Measurements from ENCODE around the gene ATF7IP2. TPM values are rescaled to one million over a fixed set of nuclear protein-coding genes. Genes with fewer than 3 reads are reported as not detected.
"Not testable (repeated sequence)": the region's sequence is repeated elsewhere in the genome, so short reads cannot be mapped to it uniquely, and the experiment has no call there.

ATF7IP2 gene
- total RNA-seq, 1 donor from 2014 or later: 15.3 TPM

DNA sequence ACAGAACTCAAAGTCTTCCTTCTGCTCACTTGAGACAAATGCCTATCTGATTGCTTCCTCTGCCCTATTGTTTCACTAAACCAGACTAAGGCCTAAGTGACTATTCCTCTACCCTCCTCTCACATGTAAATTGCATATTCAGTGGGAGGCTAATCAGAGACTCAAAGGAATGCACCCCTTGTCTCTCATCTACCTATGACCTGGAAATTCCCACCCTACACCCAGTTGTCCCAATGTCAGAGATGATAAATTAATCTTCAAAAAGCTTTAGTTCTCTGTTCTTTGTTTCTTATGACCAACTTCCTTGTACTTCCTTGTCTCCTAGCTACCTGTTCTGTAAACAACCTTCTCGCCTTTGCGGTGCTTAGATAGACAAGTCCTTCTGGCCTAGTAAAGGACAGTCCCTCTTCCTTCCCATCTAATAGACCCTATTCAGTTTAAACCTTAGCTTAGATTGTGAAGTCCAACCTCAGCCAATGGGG, 118.6 kb downstream of the ATF7IP2 start:
- TF ChIP-seq, protein P1, sequence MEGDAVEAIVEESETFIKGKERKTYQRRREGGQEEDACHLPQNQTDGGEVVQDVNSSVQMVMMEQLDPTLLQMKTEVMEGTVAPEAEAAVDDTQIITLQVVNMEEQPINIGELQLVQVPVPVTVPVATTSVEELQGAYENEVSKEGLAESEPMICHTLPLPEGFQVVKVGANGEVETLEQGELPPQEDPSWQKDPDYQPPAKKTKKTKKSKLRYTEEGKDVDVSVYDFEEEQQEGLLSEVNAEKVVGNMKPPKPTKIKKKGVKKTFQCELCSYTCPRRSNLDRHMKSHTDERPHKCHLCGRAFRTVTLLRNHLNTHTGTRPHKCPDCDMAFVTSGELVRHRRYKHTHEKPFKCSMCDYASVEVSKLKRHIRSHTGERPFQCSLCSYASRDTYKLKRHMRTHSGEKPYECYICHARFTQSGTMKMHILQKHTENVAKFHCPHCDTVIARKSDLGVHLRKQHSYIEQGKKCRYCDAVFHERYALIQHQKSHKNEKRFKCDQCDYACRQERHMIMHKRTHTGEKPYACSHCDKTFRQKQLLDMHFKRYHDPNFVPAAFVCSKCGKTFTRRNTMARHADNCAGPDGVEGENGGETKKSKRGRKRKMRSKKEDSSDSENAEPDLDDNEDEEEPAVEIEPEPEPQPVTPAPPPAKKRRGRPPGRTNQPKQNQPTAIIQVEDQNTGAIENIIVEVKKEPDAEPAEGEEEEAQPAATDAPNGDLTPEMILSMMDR (IDR thresholded peaks at IDR 0.05; ENCODE audit: unreplicated experiment): no peak
- no peaks in the 10 kb centered on the region for H3K27me3 Mint-ChIP-seq (ENCODE audit: unreplicated experiment)
- peaks cover 2% of the 10 kb centered on the region for H3K4me1 Mint-ChIP-seq (ENCODE audit: unreplicated experiment)
- peaks cover 3% of the 10 kb centered on the region for H3K36me3 Mint-ChIP-seq (ENCODE audit: low read depth, unreplicated experiment)
- H3K27ac Mint-ChIP-seq (ENCODE audit: unreplicated experiment): peak overlapping the region; percentile 37
- no peak overlapping the region for H3K4me3 Mint-ChIP-seq (ENCODE audit: unreplicated experiment)
- no peak for DNase-seq (ENCODE audit: low spot score)
- H3K9me3 Mint-ChIP-seq (ENCODE audit: unreplicated experiment): peaks cover 6% of the 10 kb centered on the region

DNA sequence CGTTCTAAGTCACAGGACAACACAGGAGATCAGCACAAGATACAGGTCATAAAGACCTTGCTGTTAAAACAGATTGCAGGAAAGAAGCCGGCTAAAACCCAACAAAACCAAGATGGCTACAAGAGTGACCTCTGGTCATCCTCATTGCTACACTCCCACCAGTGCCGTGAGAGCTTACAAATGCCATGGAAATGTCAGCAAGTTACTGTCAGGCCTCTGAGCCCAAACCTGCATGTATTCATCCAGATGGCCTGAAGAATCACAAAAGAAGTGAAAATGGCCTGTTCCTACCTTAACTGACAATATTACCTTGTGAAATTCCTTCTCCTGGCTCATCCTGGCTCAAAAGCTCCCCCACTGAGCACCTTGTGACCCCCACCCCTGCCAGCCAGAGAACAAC, 119.4 kb downstream of the ATF7IP2 start:
- DNase-seq (ENCODE audit: low spot score); H3K9me3 Mint-ChIP-seq (ENCODE audit: unreplicated experiment); H3K4me1 Mint-ChIP-seq (ENCODE audit: unreplicated experiment); H3K36me3 Mint-ChIP-seq (ENCODE audit: low read depth, unreplicated experiment); H3K27me3 Mint-ChIP-seq (ENCODE audit: unreplicated experiment); H3K27ac Mint-ChIP-seq (ENCODE audit: unreplicated experiment); H3K4me3 Mint-ChIP-seq (ENCODE audit: unreplicated experiment): not testable (repeated sequence)

DNA sequence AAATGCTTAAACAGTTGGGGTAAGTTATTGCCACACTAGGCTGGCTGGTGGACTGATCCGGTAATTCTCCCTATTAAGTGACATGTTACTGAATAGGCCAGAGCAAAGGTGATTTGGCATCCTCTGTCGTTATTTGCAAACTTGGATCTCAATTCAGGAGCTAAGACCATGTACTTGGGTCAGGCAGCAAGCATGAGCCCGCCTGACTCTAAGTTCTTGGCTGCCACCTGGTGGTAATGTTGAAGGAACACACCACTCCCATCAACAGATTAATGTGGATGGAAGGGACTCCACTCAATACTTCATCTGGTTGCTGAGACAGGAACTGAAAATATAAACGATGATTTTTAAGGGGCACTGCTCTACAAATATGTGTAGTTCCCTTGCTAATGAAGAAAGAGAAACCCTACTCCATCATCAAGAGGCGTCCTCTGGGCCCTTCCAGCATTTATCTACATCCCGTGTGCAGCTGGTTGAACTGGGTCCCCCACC, 123.7 kb downstream of the ATF7IP2 start:
- peaks cover 3% of the 10 kb centered on the region for H3K36me3 Mint-ChIP-seq (ENCODE audit: low read depth, unreplicated experiment)
- no peaks in the 10 kb centered on the region for H3K27me3 Mint-ChIP-seq (ENCODE audit: unreplicated experiment)
- H3K27ac Mint-ChIP-seq (ENCODE audit: unreplicated experiment): no peak overlapping the region
- TF ChIP-seq, protein P1 (IDR thresholded peaks at IDR 0.05; ENCODE audit: unreplicated experiment): peak; percentile 78
- peaks cover 6% of the 10 kb centered on the region for H3K9me3 Mint-ChIP-seq (ENCODE audit: unreplicated experiment)
- H3K4me1 Mint-ChIP-seq (ENCODE audit: unreplicated experiment): peaks cover 2% of the 10 kb centered on the region
- peak; percentile 71 for DNase-seq (ENCODE audit: low spot score)
- H3K4me3 Mint-ChIP-seq (ENCODE audit: unreplicated experiment): no peak overlapping the region

DNA sequence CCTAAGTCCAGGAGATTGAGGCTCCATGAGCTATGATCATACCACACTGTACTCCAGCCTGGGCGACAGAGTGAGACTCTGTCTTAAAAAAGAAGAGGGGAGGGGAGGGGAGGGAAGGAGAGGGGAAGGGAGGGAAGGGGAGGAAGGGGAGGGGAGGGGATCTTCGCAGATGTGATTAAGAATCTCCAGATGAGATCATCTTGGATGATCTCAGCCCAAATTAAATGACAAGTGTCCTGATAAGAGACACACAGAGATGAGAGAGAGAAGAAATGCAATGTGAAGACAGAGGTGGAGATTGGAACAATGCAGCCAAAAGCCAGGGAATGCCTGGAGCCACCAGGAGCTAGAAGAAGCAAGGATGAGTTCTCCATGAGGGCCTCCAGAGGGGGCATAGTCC, 124.4 kb downstream of the ATF7IP2 start:
- H3K9me3 Mint-ChIP-seq (ENCODE audit: unreplicated experiment): peaks cover 6% of the 10 kb centered on the region
- H3K27ac Mint-ChIP-seq (ENCODE audit: unreplicated experiment): no peak overlapping the region
- TF ChIP-seq, protein P1 (IDR thresholded peaks at IDR 0.05; ENCODE audit: unreplicated experiment): no peak
- no peaks in the 10 kb centered on the region for H3K4me1 Mint-ChIP-seq (ENCODE audit: unreplicated experiment)
- DNase-seq (ENCODE audit: low spot score): no peak
- peaks cover 3% of the 10 kb centered on the region for H3K36me3 Mint-ChIP-seq (ENCODE audit: low read depth, unreplicated experiment)
- H3K27me3 Mint-ChIP-seq (ENCODE audit: unreplicated experiment): no peaks in the 10 kb centered on the region
- no peak overlapping the region for H3K4me3 Mint-ChIP-seq (ENCODE audit: unreplicated experiment)

DNA sequence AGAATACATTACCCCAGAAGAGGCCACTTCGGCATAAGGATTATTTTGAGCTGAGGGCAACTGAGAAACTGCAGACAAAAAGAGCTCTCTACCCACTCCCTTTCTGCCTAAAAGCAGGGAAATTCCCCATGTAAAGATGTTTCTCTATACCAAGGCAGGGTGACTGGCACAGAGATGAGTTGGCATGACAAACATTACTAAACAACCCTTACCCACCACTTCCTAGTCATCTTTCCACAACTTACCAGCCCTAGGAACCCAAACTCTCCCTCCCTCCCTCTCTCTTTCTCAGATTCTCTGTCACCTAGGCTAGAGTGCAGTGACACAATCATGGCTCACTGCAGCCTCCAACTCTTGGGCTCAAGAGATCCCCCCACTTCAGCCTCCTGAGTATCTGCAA, 126.0 kb downstream of the ATF7IP2 start:
- Mint-ChIP-seq H3K4me1 (ENCODE audit: unreplicated experiment) (no peaks in the 10 kb centered on the region), H3K36me3 (ENCODE audit: low read depth, unreplicated experiment) (no peaks in the 10 kb centered on the region), H3K27ac (ENCODE audit: unreplicated experiment) (no peak overlapping the region), H3K27me3 (ENCODE audit: unreplicated experiment) (peaks cover 2% of the 10 kb centered on the region), H3K4me3 (ENCODE audit: unreplicated experiment) (no peak overlapping the region), H3K9me3 (ENCODE audit: unreplicated experiment) (no peaks in the 10 kb centered on the region)
- TF ChIP-seq, protein P1 (IDR thresholded peaks at IDR 0.05; ENCODE audit: unreplicated experiment): no peak
- DNase-seq (ENCODE audit: low spot score): no peak
